ENCODE data around the gene LEF1. TPM values are rescaled to one million over a fixed set of nuclear protein-coding genes. Genes with fewer than 3 reads are reported as not detected.

LEF1 gene
- total and polyA plus RNA-seq, 4 donors: 0.15 to 19.1 (median 3.1) TPM

DNA sequence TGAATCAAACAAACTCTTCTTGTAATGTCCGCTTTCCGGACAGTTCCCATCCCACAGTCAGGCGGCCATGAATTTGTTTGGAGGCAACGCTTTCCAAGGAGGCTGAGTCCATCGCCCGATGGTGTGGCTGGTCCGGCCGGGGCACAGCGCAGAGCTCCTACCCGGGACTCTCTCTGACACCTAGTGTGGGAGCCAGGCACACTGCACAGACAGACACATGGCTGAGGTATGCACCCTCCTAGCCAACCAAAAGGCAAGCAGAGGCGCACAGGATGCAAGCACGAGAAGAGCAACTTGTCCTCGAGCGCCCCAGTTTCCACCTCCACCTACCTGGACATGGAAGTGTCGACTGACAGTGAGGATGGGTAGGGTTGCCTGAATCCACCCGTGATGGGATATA lies 87.5 kb downstream of the LEF1 start:
- Histone ChIP-seq H3K27me3 (ENCODE audit: control insufficient read depth in 1 of 2, insufficient read depth in 2 of 2, low read length in 1 of 2) (no peaks in the 10 kb centered on the region), H3K4me3 (ENCODE audit: low read length in 2 of 2) (no peak overlapping the region), H3K9me3 (ENCODE audit: control insufficient read depth, low read length) (no peaks in the 10 kb centered on the region), H3K4me1 (ENCODE audit: control insufficient read depth in 1 of 2, insufficient read depth in 2 of 2, low read length in 2 of 2) (no peaks in the 10 kb centered on the region), H3K27ac (ENCODE audit: low read depth in 1 of 2, low read length in 2 of 2) (no peak overlapping the region), H3K36me3 (ENCODE audit: control insufficient read depth in 1 of 2, insufficient read depth in 2 of 2, low read length in 1 of 2) (no peaks in the 10 kb centered on the region)
- intact Hi-C loops (cut with DNase I): no loop called here
- no peak for ATAC-seq (ENCODE audit: low FRiP score)
- WGBS, 2 donors: 91 to 96% methylated on average over 16 of the region's 16 CpGs
- DNase-seq: no peak

DNA sequence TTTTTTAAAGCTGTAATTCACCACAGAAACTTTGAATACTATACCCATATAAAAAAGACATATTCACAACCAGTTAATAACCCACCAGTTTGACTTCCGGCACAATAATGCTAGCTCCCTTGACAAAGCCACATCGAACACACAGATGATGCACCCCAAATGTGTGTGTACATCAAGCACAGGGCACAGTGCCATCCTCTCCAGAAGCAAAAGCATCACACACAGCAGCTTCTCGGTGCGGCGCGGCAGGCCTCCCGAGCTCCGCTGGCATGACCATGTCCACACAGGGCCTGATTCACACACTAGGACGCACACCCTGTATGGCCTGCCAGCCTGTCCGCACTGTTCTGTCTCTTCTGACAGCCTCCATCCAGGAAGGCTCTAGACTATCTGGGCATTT lies 88.0 kb downstream of the LEF1 start:
- H3K27ac ChIP-seq (ENCODE audit: low read depth in 1 of 2, low read length in 2 of 2): no peak overlapping the region
- no peak overlapping the region for H3K4me3 ChIP-seq (ENCODE audit: low read length in 2 of 2)
- DNase-seq (no peak), ATAC-seq (ENCODE audit: low FRiP score) (peak; percentile 38)
- intact Hi-C loops (cut with DNase I): no loop called here
- no peaks in the 10 kb centered on the region for H3K27me3 ChIP-seq (ENCODE audit: control insufficient read depth in 1 of 2, insufficient read depth in 2 of 2, low read length in 1 of 2)
- no peaks in the 10 kb centered on the region for H3K36me3 ChIP-seq (ENCODE audit: control insufficient read depth in 1 of 2, insufficient read depth in 2 of 2, low read length in 1 of 2)
- no peaks in the 10 kb centered on the region for H3K4me1 ChIP-seq (ENCODE audit: control insufficient read depth in 1 of 2, insufficient read depth in 2 of 2, low read length in 2 of 2)
- WGBS, 2 donors: 95 to 96% methylated on average over 10 of the region's 10 CpGs
- no peaks in the 10 kb centered on the region for H3K9me3 ChIP-seq (ENCODE audit: control insufficient read depth, low read length)

DNA sequence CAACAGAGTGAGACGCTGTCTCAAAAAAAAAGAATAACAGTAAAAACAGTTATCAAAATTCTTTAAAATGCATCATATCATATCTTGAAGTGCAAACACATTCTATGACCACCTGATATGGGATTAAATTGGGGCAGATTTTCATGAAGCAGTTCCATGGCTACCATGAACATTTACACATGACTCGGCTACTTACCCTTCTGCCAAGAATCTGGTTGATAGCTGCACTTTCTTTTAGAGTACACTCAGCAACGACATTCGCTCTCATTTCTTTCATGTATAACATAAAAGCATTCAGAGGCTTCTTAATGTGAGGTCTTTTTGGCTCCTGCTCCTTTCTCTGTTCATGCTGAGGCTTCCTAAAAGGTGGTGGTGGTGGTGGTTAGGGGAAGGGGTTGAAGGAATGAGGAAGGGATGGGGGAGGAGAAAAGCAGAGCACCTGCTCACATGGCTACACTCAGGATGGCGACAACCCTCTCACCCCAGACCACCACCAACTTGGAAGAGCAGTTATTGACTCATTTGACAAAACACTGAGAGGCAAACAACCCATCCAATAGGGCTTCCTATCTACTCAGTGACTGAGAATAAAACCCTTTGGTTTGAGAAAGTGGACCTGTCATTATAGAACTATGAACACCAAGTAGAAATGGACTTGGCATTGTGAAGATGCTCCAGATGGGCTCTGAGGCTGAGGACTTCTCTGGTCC lies 90.6 kb downstream of the LEF1 start:
- Histone ChIP-seq H3K4me3 (ENCODE audit: low read length in 2 of 2) (no peak overlapping the region), H3K27me3 (ENCODE audit: control insufficient read depth in 1 of 2, insufficient read depth in 2 of 2, low read length in 1 of 2) (no peaks in the 10 kb centered on the region), H3K27ac (ENCODE audit: low read depth in 1 of 2, low read length in 2 of 2) (no peak overlapping the region), H3K9me3 (ENCODE audit: control insufficient read depth, low read length) (no peaks in the 10 kb centered on the region), H3K4me1 (ENCODE audit: control insufficient read depth in 1 of 2, insufficient read depth in 2 of 2, low read length in 2 of 2) (no peaks in the 10 kb centered on the region), H3K36me3 (ENCODE audit: control insufficient read depth in 1 of 2, insufficient read depth in 2 of 2, low read length in 1 of 2) (no peaks in the 10 kb centered on the region)
- ATAC-seq (ENCODE audit: low FRiP score): no peak
- intact Hi-C loops (cut with DNase I): no loop called here
- 41 to 50% methylated on average over 5 of the region's 5 CpGs for WGBS, 2 donors
- no peak for DNase-seq

DNA sequence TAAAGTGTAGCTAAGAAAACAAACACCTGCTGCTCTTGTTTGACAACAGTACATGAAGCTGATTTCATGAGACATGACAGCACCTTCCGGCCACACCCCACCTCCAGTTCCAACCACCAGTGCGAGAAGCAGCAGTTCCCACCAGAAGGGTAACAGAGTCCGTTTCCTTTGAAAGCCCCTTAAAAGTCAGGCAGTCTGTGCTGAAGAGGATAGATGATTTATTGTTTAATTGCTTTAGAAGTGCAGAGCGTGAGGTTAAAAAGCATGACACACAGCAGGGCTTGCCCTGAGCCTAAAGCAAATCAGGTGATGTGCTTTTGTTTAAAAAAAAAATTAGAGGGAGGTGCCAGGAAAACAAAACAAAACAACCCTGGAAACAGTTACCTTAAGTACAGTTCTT lies 96.4 kb downstream of the LEF1 start:
- H3K4me3 ChIP-seq (ENCODE audit: low read length in 2 of 2): no peak overlapping the region
- H3K27ac ChIP-seq (ENCODE audit: low read depth in 1 of 2, low read length in 2 of 2): no peak overlapping the region
- no peaks in the 10 kb centered on the region for H3K36me3 ChIP-seq (ENCODE audit: control insufficient read depth in 1 of 2, insufficient read depth in 2 of 2, low read length in 1 of 2)
- ATAC-seq (ENCODE audit: low FRiP score) (no peak), DNase-seq (no peak)
- intact Hi-C loops (cut with DNase I): no loop called here
- WGBS, 2 donors: 74 to 75% methylated on average over 4 of the region's 4 CpGs
- no peaks in the 10 kb centered on the region for H3K4me1 ChIP-seq (ENCODE audit: control insufficient read depth in 1 of 2, insufficient read depth in 2 of 2, low read length in 2 of 2)
- H3K9me3 ChIP-seq (ENCODE audit: control insufficient read depth, low read length): no peaks in the 10 kb centered on the region
- H3K27me3 ChIP-seq (ENCODE audit: control insufficient read depth in 1 of 2, insufficient read depth in 2 of 2, low read length in 1 of 2): no peaks in the 10 kb centered on the region

DNA sequence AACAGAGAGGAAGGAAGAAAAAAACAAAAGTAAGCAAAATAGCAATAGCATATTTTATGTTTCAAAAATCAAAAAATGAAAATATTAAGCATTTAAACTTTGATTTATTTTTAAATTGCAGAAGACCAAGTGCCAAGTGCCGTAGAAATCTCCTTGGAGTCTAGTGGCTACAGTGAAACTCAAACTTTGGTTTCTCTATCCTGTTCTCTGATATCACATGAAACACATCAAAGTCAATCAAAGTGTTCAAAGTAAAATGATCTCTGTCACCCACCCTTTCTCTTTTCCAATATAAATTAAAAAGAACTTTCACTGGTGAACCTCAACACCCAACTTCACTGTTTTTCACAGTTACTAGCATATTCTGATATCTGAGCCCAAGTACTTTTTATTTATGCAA lies 98.0 kb downstream of the LEF1 start:
- 45 to 51% methylated on average over 1 of the region's 1 CpG for WGBS, 2 donors
- ATAC-seq (ENCODE audit: low FRiP score): no peak

DNA sequence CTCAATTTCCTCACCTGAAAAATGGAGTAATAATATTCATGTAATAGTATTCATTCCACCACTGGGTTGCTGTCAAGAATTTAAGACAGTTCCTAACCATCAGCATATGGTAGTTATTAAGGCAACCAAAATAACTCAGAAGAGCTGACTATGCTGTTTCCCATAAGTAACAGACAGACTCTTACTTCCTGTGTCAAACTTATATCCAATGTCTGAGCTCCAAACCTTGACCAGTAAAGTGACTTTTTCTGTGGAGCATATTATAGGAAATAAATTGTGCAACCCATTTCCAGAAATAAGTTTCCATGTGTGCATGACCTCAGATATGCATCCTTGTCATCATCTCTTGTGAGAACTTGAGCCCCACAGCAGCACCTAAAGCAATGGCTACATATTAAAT lies 100.3 kb downstream of the LEF1 start:
- Histone ChIP-seq H3K36me3 (ENCODE audit: control insufficient read depth in 1 of 2, insufficient read depth in 2 of 2, low read length in 1 of 2) (no peaks in the 10 kb centered on the region), H3K27ac (ENCODE audit: low read depth in 1 of 2, low read length in 2 of 2) (no peak overlapping the region), H3K27me3 (ENCODE audit: control insufficient read depth in 1 of 2, insufficient read depth in 2 of 2, low read length in 1 of 2) (no peaks in the 10 kb centered on the region), H3K4me3 (ENCODE audit: low read length in 2 of 2) (no peak overlapping the region), H3K4me1 (ENCODE audit: control insufficient read depth in 1 of 2, insufficient read depth in 2 of 2, low read length in 2 of 2) (no peaks in the 10 kb centered on the region), H3K9me3 (ENCODE audit: control insufficient read depth, low read length) (no peaks in the 10 kb centered on the region)
- DNase-seq (no peak), ATAC-seq (ENCODE audit: low FRiP score) (no peak)
- intact Hi-C loops (cut with DNase I): loop anchor here in 1 of 2 donors (10.0 kb wide), 1 partner anchor 506 kb away; no protein-coding TSS in a partner anchor

More for the DNA sequence above, 98.0 kb downstream of the LEF1 start:
- no peak overlapping the region for H3K4me3 ChIP-seq (ENCODE audit: low read length in 2 of 2)
- no peaks in the 10 kb centered on the region for H3K36me3 ChIP-seq (ENCODE audit: control insufficient read depth in 1 of 2, insufficient read depth in 2 of 2, low read length in 1 of 2)
- no peaks in the 10 kb centered on the region for H3K9me3 ChIP-seq (ENCODE audit: control insufficient read depth, low read length)
- DNase-seq: no peak
- H3K4me1 ChIP-seq (ENCODE audit: control insufficient read depth in 1 of 2, insufficient read depth in 2 of 2, low read length in 2 of 2): no peaks in the 10 kb centered on the region
- intact Hi-C loops (cut with DNase I): no loop called here
- no peaks in the 10 kb centered on the region for H3K27me3 ChIP-seq (ENCODE audit: control insufficient read depth in 1 of 2, insufficient read depth in 2 of 2, low read length in 1 of 2)
- no peak overlapping the region for H3K27ac ChIP-seq (ENCODE audit: low read depth in 1 of 2, low read length in 2 of 2)

DNA sequence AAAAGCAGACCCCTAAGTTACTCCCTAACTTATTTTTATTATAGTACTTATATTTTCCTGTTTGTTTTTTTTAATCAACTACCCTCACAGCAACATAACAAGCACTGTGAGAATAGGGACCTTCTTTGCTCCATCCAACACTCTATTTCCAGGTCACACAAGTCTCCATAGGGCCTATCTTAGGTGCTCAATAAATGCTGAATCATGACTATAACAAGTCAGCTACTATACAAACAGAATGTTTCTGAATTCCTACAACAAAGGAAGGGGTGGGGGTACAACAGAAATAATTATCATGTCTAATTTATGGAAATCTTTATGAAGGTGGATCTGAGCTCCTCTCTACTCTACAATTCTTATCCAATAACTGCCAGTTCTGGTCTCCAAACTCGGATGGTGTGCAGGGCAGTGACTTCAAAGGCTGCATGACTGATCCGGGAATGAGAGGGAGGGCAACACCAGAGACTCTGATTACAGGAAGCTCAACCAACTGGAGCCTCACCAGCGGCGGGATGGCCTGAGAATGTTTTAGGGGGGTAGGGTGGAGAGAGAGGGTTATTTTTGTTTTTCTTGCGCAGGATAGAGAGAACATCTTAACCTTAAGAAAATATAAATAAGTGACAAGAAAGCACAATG lies 107.9 kb downstream of the LEF1 start:
- Histone ChIP-seq H3K27ac (ENCODE audit: low read depth in 1 of 2, low read length in 2 of 2) (no peak overlapping the region), H3K27me3 (ENCODE audit: control insufficient read depth in 1 of 2, insufficient read depth in 2 of 2, low read length in 1 of 2) (no peaks in the 10 kb centered on the region), H3K9me3 (ENCODE audit: control insufficient read depth, low read length) (no peaks in the 10 kb centered on the region), H3K4me1 (ENCODE audit: control insufficient read depth in 1 of 2, insufficient read depth in 2 of 2, low read length in 2 of 2) (no peaks in the 10 kb centered on the region), H3K4me3 (ENCODE audit: low read length in 2 of 2) (no peak overlapping the region), H3K36me3 (ENCODE audit: control insufficient read depth in 1 of 2, insufficient read depth in 2 of 2, low read length in 1 of 2) (no peaks in the 10 kb centered on the region)
- WGBS, 2 donors: 52 to 60% methylated on average over 5 of the region's 5 CpGs
- ATAC-seq (ENCODE audit: low FRiP score) (no peak), DNase-seq (no peak)
- intact Hi-C loops (cut with DNase I): loop anchor here in 1 of 2 donors (10.0 kb wide), 1 partner anchor 514 kb away; no protein-coding TSS in a partner anchor

DNA sequence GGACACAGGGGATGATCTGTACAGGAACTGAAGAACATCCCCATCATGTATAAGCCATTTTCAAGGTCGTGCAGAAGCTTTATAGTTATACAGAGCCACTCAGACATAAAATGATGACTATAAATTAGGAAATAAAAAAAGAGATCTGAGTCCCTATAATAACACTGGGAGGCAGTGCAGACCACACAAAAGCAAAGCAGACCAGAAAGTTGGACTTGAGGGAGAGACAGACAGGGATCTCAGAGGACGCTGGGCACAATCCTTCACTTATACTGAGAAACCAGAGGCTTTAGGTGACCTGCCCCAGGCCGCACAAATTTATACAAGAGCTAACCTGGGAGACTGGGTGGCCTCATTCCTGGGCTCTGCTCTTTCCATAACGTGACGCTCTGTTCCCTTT lies 108.6 kb downstream of the LEF1 start:
- Histone ChIP-seq H3K27ac (ENCODE audit: low read depth in 1 of 2, low read length in 2 of 2) (no peak overlapping the region), H3K9me3 (ENCODE audit: control insufficient read depth, low read length) (no peaks in the 10 kb centered on the region), H3K36me3 (ENCODE audit: control insufficient read depth in 1 of 2, insufficient read depth in 2 of 2, low read length in 1 of 2) (no peaks in the 10 kb centered on the region), H3K4me3 (ENCODE audit: low read length in 2 of 2) (no peak overlapping the region), H3K27me3 (ENCODE audit: control insufficient read depth in 1 of 2, insufficient read depth in 2 of 2, low read length in 1 of 2) (no peaks in the 10 kb centered on the region), H3K4me1 (ENCODE audit: control insufficient read depth in 1 of 2, insufficient read depth in 2 of 2, low read length in 2 of 2) (no peaks in the 10 kb centered on the region)
- WGBS, 2 donors: 25 to 29% methylated on average over 5 of the region's 5 CpGs
- no peak for ATAC-seq (ENCODE audit: low FRiP score)
- DNase-seq: no peak
- intact Hi-C loops (cut with DNase I): loop anchor here in 1 of 2 donors (10.0 kb wide), 1 partner anchor 515 kb away; no protein-coding TSS in a partner anchor
